HG03432 (cell line): ENCODE measurements around the gene MAGI1.

ENCODE experiments used
- ATAC-seq: cut with Tn5 transposase; IDR thresholded peaks from one replicate; pipeline ENCODE4 v1.9.1; 2021; ENCODE audit warnings: mild to moderate bottlenecking, moderate library complexity; ENCODE audit not compliant: unreplicated experiment

MAGI1 gene

DNA sequence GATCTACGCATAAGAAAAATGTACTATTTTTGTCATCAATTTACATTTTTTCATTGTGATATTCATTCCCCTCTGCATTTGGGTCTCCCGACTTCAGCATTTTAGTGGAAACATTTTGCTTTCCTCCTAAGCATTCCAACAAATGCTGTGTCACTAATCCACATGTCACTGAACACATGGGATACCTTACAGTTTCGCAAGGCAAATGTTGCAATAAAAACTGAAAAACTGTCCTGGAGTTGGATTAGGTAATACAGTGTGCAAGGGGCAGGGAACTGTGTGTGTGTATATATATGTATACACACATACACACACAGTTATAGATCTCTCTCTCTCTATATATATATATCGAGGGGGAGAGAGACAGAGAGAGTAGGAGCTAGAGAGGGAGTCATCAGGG is 632.2 kb downstream of the MAGI1 start:
- ATAC-seq: no peak

- no peak for ATAC-seq
These were observed 636.1 kb downstream of the MAGI1 start for GRCh38 chr3:65402597-65402996.

GRCh38 chr3:65401359-65402305 is 637.1 kb downstream of the MAGI1 start:
- ATAC-seq: no peak

GRCh38 chr3:65400899-65401298 is 637.8 kb downstream of the MAGI1 start:
- no peak for ATAC-seq

GRCh38 chr3:65398953-65399352 is 639.8 kb downstream of the MAGI1 start:
- no peak for ATAC-seq

DNA sequence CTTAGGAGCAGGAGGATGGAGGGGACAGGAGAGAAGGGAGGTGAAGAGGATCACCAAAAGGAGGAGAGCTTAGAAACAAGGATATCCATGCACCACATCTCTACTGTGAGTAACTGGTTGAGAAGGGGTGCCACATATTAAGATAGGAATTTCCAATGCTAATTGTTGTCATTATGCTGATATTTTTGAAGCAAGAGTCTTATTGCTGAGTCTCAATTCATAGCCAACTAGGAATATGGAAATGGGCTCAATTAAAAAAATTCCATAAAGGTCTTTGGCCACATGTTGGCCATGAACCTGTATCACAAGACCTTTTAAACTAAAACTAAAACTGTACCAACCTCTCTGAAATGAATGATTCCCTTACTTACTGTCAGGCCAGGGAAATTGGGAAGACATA is 642.6 kb downstream of the MAGI1 start:
- no peak for ATAC-seq

DNA sequence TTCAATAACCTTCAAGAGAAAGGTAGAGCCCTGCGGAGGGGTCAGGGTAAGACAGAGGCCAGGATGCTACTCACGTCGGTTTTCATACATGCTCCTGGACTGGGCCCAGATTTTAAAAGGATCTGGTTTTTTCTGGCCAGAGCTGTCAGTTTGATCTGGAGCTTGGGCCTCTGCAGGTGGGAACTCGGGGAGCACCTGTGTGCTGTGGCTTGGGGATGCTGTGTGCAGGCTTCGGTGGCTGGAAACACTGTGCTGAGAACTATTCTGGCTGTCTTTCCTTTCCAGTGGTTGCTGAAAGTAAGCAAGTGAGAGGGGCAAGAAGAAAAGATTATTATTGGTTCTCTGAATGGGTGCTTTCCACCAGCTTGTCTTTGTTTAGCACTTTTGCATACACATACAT is 647.6 kb downstream of the MAGI1 start:
- no peak for ATAC-seq

DNA sequence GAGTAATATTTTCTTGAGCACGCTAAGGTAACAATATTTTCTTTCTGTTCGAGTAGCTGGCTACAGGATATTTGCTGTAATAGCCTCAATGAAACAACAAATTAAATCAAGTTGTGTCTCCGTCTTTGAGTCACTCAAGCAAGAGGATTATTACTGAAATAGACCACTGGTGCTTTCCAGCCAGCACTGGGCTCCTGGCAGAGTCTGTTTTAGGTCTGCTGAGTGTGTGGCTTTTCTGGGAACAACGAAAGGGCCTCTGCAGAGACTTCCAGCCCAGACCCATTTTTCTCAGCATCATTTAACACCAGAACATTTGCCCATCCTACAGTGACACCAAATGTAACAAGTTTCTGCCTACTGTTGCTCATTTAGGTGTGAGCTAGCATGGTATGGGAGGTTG is 652.9 kb downstream of the MAGI1 start:
- no peak for ATAC-seq

GRCh38 chr3:65381496-65382010 is 657.2 kb downstream of the MAGI1 start:
- ATAC-seq: no peak

- no peak for ATAC-seq
These were observed 659.5 kb downstream of the MAGI1 start for GRCh38 chr3:65379223-65379622.

DNA sequence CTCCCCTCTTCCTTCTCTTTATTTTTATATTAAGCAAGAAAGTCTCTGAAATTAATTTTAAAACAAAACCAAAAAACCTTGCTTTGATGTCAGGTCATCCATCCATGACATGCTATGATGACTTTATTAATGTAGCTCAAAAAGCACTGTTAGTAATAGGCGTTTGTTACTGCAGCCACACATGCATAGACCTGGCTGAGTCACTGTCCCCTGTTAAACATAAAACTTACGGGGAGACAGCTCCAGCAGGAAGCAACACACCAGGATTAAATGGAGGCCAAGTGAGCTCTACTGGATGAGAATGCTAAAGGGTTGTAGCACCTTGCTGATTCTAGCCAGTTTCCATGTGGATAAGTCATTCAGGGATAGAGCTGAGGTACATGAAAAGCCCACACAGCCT is 661.1 kb downstream of the MAGI1 start:
- no peak for ATAC-seq

- no peak for ATAC-seq
These were observed 662.3 kb downstream of the MAGI1 start for GRCh38 chr3:65376426-65376825.

DNA sequence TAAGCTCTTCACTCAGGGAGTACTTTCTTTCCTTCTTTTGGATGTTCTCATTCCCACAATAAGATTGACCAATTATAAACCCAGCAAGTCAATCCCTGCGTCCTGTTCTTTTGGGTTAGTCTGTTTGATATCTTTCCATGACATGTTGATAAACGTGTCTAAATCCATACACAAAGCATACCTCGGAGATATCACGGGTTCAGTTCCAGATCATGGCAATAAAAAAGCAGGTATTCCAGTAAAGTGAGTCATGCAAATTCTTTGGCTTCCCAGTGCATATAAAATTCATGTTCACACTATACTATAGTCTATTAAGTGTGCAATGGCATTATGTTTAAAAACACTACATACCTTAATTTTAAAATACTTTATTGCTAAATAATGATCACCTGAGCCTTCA is 667.7 kb downstream of the MAGI1 start:
- no peak for ATAC-seq

DNA sequence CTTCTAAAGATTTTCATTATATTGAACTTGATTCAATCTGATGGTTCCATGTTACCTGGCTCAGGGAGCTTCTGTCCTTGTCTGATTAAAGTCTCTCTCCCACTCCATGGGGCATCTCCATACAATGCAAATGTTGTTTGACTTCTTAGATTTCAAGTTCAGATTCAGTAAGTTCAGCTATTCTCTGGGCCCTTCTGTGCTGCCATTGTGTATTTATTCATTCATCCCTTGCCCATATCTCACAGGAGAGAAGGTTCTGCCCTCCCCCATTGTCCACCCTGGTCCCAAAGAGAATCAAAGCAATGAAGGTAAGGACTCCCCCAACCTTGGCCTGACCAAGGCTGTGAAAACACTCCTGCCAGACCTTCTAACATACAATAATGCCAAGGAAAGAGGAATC is 669.9 kb downstream of the MAGI1 start:
- ATAC-seq: no peak

DNA sequence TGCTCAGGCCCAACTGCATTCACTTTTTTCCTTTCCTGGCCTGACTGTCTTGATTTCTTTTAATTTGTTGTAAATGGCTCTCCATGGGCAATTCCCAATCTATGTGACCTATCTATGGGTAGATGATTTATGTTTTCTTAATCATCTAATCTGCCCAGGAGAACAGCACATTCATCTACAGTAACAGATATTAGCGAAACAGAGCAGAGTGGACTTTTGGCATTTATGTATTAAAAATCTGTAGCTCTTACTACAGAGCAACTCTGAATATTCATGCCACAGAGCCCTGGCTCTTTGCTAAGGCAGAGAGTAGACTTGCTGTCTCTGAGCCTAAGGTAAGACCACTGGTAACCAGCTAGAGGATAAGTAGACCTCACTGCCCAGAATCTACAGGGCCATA is 676.0 kb downstream of the MAGI1 start:
- no peak for ATAC-seq

- no peak for ATAC-seq
These were observed 677.3 kb downstream of the MAGI1 start for GRCh38 chr3:65361448-65361847.

- ATAC-seq: no peak
These were observed 682.1 kb downstream of the MAGI1 start for GRCh38 chr3:65356331-65357248.

GRCh38 chr3:65354880-65355279 is 683.8 kb downstream of the MAGI1 start:
- no peak for ATAC-seq

DNA sequence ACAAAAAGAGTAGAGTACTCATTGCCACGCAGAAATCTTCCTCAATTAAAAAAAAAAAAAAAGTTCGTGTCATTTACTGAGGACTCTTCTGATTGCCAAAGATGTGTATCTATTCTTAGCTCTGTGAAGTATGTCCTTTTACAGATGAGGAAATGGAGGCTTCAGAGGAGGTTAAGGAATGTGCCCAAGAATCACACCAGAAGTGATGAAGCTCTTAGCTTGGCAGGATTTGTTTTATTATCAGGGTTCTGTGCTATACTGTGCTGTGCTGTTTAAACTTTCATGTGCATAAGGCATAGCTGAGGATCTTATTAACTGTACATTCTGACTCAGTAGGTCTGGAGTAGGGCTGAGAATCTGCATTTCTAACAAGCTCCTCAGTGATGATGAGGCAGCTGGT is 685.8 kb downstream of the MAGI1 start:
- no peak for ATAC-seq

DNA sequence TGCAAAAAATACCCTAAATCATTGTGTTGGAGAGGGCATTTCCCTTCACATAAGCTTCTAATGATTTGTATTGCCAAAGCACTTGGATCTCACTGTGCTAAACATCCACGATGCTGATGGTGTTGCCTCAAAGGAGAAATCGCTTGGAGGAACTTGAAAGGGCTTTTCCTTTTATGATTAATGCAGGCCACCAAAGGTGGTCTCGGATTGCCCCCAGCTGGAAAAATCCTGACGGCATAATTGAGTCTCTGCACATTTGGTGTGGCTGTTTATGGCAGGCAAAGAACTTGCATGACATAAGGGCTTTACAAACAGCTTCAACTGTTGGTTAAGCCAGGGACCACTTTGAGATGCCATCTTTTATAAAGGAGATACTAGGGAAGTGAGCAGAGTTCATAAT is 687.0 kb downstream of the MAGI1 start:
- no peak for ATAC-seq

- no peak for ATAC-seq
These were observed 687.8 kb downstream of the MAGI1 start for GRCh38 chr3:65350801-65351476.
